ENCODE data around the gene COPZ1. TPM values are rescaled to one million over a fixed set of nuclear protein-coding genes. Genes with fewer than 3 reads are reported as not detected.
A peak's percentile ranks its signal among the peaks of the same experiment; 100 is the strongest.

COPZ1 gene
- total RNA-seq, 1 donor from 2014 or later = 160 TPM

GRCh38 chr12:54294152-54294952 is 30.6 kb upstream of the COPZ1 start:
- H3K9me3 Mint-ChIP-seq = no peaks in the 10 kb centered on the region
- peaks cover 29% of the 10 kb centered on the region for H3K4me1 Mint-ChIP-seq
- peak overlapping the region; percentile 88 for H3K27ac Mint-ChIP-seq (ENCODE audit: unreplicated experiment)
- peak; percentile 44 for DNase-seq (ENCODE audit: low read depth, low spot score)
- peaks cover 11% of the 10 kb centered on the region for H3K27me3 Mint-ChIP-seq (ENCODE audit: low read depth)
- TF ChIP-seq CTCF (conservative IDR thresholded peaks at IDR 0.05) = peak; percentile 69
- H3K4me3 Mint-ChIP-seq = peak overlapping the region; percentile 15
- H3K36me3 Mint-ChIP-seq (ENCODE audit: low read depth) = peaks cover 4% of the 10 kb centered on the region

GRCh38 chr12:54294953-54295566 is 29.9 kb upstream of the COPZ1 start:
- no peaks in the 10 kb centered on the region for H3K9me3 Mint-ChIP-seq
- H3K27ac Mint-ChIP-seq (ENCODE audit: unreplicated experiment) = peak overlapping the region; percentile 88
- H3K27me3 Mint-ChIP-seq (ENCODE audit: low read depth) = peaks cover 18% of the 10 kb centered on the region
- H3K4me3 Mint-ChIP-seq = peak overlapping the region; percentile 15
- peaks cover 4% of the 10 kb centered on the region for H3K36me3 Mint-ChIP-seq (ENCODE audit: low read depth)
- peaks cover 35% of the 10 kb centered on the region for H3K4me1 Mint-ChIP-seq
- TF ChIP-seq CTCF (conservative IDR thresholded peaks at IDR 0.05) = no peak
- DNase-seq (ENCODE audit: low read depth, low spot score) = no peak

GRCh38 chr12:54296393-54297099 is 28.4 kb upstream of the COPZ1 start:
- peaks cover 29% of the 10 kb centered on the region for H3K27me3 Mint-ChIP-seq (ENCODE audit: low read depth)
- H3K36me3 Mint-ChIP-seq (ENCODE audit: low read depth) = peaks cover 4% of the 10 kb centered on the region
- DNase-seq (ENCODE audit: low read depth, low spot score) = no peak
- TF ChIP-seq CTCF (conservative IDR thresholded peaks at IDR 0.05) = no peak
- peaks cover 45% of the 10 kb centered on the region for H3K4me1 Mint-ChIP-seq
- H3K4me3 Mint-ChIP-seq = no peak overlapping the region
- H3K9me3 Mint-ChIP-seq = no peaks in the 10 kb centered on the region
- no peak overlapping the region for H3K27ac Mint-ChIP-seq (ENCODE audit: unreplicated experiment)

- Mint-ChIP-seq H3K9me3 (no peaks in the 10 kb centered on the region), H3K4me1 (peaks cover 40% of the 10 kb centered on the region), H3K27me3 (ENCODE audit: low read depth) (peaks cover 44% of the 10 kb centered on the region), H3K4me3 (no peak overlapping the region), H3K27ac (ENCODE audit: unreplicated experiment) (no peak overlapping the region), H3K36me3 (ENCODE audit: low read depth) (no peaks in the 10 kb centered on the region)
- no peak for TF ChIP-seq CTCF (conservative IDR thresholded peaks at IDR 0.05)
- no peak for DNase-seq (ENCODE audit: low read depth, low spot score)
These were observed 26.0 kb upstream of the COPZ1 start for GRCh38 chr12:54298904-54299303.

DNA sequence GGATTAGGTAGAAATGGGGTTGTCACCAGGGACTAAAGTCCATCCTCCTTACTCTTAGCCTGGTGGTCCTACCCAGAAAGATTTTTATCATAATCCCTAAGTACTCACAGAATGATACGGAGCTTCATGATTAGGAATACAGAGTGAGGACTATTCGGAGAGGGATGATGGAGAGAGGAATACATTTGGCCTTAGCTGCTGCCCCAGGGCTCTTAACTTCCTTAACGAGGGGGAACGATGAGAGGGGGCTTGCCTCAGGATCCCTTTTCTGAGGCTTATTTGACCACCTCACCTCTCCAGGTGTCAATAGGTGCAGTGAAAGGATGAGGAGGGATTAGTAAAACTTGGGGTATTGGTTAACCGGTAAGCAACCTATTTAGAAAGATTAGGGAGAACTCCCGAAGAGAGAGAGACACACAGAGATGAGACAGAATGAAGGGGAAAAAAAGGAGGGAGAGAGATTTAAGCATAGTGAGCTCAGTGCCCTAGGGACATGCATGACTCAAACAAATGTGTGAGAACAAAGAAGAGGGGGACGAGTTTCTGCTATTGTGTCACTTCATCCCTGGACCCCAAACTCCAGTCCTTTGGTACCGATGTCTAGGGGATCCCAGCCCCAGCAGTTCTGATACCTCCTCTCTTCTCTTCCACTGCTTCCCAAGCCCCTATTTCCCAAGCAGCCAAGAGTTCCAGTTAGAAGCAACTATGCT is 25.3 kb upstream of the COPZ1 start:
- no peak overlapping the region for H3K27ac Mint-ChIP-seq (ENCODE audit: unreplicated experiment)
- H3K9me3 Mint-ChIP-seq = no peaks in the 10 kb centered on the region
- no peak for DNase-seq (ENCODE audit: low read depth, low spot score)
- H3K36me3 Mint-ChIP-seq (ENCODE audit: low read depth) = no peaks in the 10 kb centered on the region
- H3K27me3 Mint-ChIP-seq (ENCODE audit: low read depth) = peaks cover 52% of the 10 kb centered on the region
- TF ChIP-seq CTCF (conservative IDR thresholded peaks at IDR 0.05) = no peak
- H3K4me3 Mint-ChIP-seq = no peak overlapping the region
- H3K4me1 Mint-ChIP-seq = peaks cover 36% of the 10 kb centered on the region
